ENCODE measurements around the gene LMAN1L.

DNA sequence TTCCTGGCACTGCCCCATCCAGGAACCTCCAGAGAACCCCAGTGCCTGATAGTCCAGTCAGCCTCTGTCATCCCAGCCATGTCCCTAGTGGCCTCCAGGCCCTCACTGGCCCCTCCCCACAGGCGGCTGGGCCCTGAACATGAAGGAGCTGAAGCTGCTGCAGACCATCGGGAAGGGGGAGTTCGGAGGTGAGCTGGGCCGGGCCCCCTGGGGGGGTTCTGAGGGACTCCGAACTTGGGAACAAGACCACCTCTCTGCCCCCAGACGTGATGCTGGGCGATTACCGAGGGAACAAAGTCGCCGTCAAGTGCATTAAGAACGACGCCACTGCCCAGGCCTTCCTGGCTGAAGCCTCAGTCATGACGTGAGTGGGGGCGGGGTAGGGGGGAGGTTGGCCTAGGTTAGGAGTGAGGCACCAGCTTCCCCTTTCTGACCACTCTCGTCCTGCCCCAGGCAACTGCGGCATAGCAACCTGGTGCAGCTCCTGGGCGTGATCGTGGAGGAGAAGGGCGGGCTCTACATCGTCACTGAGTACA is 12.0 kb upstream of the LMAN1L start:
- TF ChIP-seq, protein P1, sequence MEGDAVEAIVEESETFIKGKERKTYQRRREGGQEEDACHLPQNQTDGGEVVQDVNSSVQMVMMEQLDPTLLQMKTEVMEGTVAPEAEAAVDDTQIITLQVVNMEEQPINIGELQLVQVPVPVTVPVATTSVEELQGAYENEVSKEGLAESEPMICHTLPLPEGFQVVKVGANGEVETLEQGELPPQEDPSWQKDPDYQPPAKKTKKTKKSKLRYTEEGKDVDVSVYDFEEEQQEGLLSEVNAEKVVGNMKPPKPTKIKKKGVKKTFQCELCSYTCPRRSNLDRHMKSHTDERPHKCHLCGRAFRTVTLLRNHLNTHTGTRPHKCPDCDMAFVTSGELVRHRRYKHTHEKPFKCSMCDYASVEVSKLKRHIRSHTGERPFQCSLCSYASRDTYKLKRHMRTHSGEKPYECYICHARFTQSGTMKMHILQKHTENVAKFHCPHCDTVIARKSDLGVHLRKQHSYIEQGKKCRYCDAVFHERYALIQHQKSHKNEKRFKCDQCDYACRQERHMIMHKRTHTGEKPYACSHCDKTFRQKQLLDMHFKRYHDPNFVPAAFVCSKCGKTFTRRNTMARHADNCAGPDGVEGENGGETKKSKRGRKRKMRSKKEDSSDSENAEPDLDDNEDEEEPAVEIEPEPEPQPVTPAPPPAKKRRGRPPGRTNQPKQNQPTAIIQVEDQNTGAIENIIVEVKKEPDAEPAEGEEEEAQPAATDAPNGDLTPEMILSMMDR (IDR thresholded peaks at IDR 0.05), result no peak
- no peak for TF ChIP-seq POLR2A (IDR thresholded peaks at IDR 0.05)
